Mesodermal cell (in vitro differentiated cells): ENCODE measurements around the gene SLAIN2.

Experiments used
- H3K27ac ChIP-seq: 2 replicates; pipeline ENCODE4 v1.7.0; 2013; ENCODE audit warnings: mild to moderate bottlenecking, low read depth, low read length, moderate library complexity; ENCODE audit not compliant: severe bottlenecking
- H3K36me3 ChIP-seq: 2 replicates; pipeline ENCODE4 v1.7.1; 2013; ENCODE audit warnings: mild to moderate bottlenecking, low read length, moderate library complexity; ENCODE audit not compliant: control insufficient read depth, insufficient read depth
- H3K4me1 ChIP-seq: one replicate; pipeline ENCODE4 v1.7.1; 2013; ENCODE audit warnings: mild to moderate bottlenecking, low read length; ENCODE audit not compliant: insufficient read depth, control insufficient read depth, poor library complexity, severe bottlenecking
- H3K4me3 ChIP-seq: 2 replicates; pipeline ENCODE4 v1.7.0; 2013; ENCODE audit warnings: low read length, control low read depth, mild to moderate bottlenecking; ENCODE audit not compliant: insufficient read depth, poor library complexity, severe bottlenecking; ENCODE audit errors: extremely low read depth
- H3K9me3 ChIP-seq: 2 replicates; pipeline ENCODE4 v1.7.1; 2013; ENCODE audit warnings: mild to moderate bottlenecking, low read length, moderate library complexity; ENCODE audit not compliant: control insufficient read depth
- WGBS, 2 experiments: methylation state at CpG; one replicate each; pipeline ENCODE4 v1.1.5; 2013; ENCODE audit warnings: missing lambda C conversion rate in 2 of 2; ENCODE audit not compliant: insufficient coverage in 2 of 2; 5-methylcytosine and 5-hydroxymethylcytosine counted together

SLAIN2 gene

DNA sequence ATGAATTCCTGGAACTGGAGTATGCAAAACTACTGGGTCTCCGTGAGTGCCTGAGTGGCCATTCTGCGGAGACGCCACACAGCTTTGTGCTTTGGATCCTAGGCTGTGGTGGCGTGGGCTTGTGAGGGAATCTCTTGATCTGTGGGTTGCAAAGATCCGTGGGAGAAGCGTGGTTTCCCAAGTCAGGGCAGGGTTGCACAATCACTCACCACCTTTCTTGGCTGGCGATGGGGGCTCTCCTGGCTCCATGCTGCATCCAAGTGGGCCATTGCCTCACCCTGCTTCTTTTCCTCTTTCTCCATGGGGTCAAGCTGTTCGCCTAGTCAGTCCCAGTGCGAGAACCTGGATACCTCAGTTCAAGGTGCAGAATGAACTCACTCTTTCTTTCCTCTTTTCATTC is 62.5 kb downstream of the SLAIN2 start:
- no peak overlapping the region for H3K4me3 ChIP-seq
- no peaks in the 10 kb centered on the region for H3K4me1 ChIP-seq

DNA sequence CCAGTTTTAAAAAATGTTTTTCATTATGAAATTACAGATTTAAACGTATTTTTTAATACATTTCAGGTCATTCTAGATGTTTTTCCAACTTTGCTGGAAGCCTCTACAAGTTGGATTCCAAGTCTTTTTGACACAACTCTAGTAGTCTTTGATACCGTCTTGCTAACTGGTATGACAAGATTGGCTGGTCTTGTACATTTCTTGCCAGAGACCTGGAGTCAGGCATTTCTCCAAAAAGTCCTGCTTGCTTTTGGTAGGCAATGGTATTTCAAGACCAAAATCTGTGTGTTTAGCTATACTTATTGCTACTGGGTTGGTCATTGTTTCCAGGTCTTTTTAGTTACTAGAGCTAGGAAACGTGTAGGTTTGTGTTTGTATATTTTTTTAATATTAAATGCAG is 64.6 kb downstream of the SLAIN2 start:
- Histone ChIP-seq H3K36me3 (peaks cover 32% of the 10 kb centered on the region), H3K9me3 (no peaks in the 10 kb centered on the region), H3K27ac (no peak overlapping the region), H3K4me1 (no peaks in the 10 kb centered on the region), H3K4me3 (no peak overlapping the region)
- WGBS, 2 experiments, result 83 to 100% methylated on average over 1 to 2 of the region's 3 CpGs

More for the DNA sequence above, 62.5 kb downstream of the SLAIN2 start:
- Histone ChIP-seq H3K36me3 (peaks cover 26% of the 10 kb centered on the region), H3K9me3 (no peaks in the 10 kb centered on the region), H3K27ac (no peak overlapping the region)
- 93% methylated on average over 7 to 8 of the region's 9 CpGs for WGBS, 2 experiments

DNA sequence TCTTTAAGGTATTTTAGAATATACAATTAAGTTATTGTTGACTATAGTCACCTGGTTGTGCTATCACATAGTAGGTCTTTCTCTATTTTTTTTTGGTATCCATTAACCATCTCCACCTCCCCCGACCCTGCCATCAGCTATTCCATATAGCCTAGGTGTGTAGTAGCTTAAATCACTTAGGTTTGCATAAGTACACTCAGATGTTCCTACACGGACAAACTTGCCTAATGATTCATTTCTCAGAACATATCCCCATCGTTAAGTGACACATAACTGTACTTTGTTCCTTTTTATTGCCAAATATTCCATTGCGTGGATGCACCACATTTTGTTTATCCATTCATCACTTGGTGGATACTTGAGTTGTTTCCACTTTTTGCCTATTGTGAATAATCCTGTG is 67.9 kb downstream of the SLAIN2 start:
- 91 to 100% methylated on average over 2 to 4 of the region's 4 CpGs for WGBS, 2 experiments
- H3K4me1 ChIP-seq, result no peaks in the 10 kb centered on the region
- H3K36me3 ChIP-seq, result peaks cover 16% of the 10 kb centered on the region

DNA sequence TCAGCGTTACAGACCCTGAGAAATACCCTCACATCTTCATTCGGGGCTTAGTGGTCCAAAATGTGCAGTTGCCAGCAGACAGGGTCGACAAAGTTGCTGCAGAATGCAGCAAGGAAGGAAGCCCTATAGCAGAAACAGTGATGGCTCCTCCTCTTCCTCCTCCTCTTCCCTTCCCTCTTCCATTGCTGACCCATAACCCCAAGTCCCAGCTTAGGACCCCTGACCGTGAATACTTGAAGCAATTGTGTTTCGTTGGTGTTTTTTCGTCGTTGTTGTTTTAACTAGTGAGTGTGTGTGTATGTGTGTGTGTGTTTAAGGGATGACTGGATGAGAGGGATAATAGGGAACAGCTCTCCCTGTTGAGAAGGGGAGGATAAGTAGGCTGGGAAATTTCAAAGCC is 69.5 kb downstream of the SLAIN2 start:
- Histone ChIP-seq H3K4me3 (no peak overlapping the region), H3K36me3 (peaks cover 15% of the 10 kb centered on the region), H3K4me1 (no peaks in the 10 kb centered on the region), H3K9me3 (no peaks in the 10 kb centered on the region), H3K27ac (no peak overlapping the region)
- WGBS, 2 experiments, result 80 to 84% methylated on average over 4 to 7 of the region's 7 CpGs

More for the DNA sequence above, 67.9 kb downstream of the SLAIN2 start:
- H3K4me3 ChIP-seq, result no peak overlapping the region
- no peaks in the 10 kb centered on the region for H3K9me3 ChIP-seq
- H3K27ac ChIP-seq, result no peak overlapping the region

DNA sequence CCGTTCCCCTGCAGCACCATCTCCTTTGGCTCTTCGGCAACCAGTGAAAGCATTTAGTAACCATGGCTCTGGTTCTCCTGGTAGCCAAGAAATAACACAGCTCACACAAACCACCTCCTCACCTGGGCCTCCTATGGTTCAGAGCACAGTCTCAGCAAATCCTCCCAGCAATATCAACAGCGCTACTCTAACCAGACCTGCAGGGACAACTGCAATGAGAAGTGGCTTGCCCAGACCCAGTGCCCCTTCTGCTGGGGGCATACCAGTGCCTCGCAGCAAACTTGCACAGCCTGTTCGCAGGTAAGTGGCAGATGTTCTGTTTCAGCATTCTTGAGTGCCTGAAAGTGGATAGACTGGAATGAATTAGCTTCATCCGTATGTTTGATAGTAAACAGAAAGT is 78.8 kb downstream of the SLAIN2 start:
- Histone ChIP-seq H3K4me3 (no peak overlapping the region), H3K36me3 (peaks cover 32% of the 10 kb centered on the region), H3K27ac (no peak overlapping the region), H3K9me3 (no peaks in the 10 kb centered on the region), H3K4me1 (no peaks in the 10 kb centered on the region)
- whole genome bisulfite sequencing, 2 experiments, result 92 to 96% methylated on average over 4 to 5 of the region's 6 CpGs

DNA sequence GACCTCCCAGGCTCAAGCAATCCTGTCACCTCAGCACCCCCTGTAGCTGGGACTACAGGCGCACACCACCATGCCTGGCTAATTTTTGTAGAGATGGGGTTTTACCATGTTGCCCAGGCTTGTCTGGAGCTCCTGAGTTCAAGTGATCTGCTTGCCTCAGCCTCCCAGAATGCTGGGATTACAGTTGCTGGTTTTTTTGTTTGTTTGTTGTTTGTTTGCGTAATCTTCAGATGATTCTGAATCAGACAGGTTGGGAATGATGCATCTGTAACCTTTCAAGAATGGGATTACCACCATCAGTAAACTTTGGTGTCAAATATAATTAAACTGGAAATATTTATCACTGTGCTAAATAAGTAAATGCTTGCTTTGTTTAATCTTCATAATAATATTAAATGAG is 79.8 kb downstream of the SLAIN2 start:
- Histone ChIP-seq H3K4me3 (no peak overlapping the region), H3K4me1 (no peaks in the 10 kb centered on the region), H3K27ac (no peak overlapping the region), H3K36me3 (peaks cover 32% of the 10 kb centered on the region), H3K9me3 (no peaks in the 10 kb centered on the region)
- 100% methylated on average over 1 of the region's 2 CpGs for WGBS, 2 experiments

DNA sequence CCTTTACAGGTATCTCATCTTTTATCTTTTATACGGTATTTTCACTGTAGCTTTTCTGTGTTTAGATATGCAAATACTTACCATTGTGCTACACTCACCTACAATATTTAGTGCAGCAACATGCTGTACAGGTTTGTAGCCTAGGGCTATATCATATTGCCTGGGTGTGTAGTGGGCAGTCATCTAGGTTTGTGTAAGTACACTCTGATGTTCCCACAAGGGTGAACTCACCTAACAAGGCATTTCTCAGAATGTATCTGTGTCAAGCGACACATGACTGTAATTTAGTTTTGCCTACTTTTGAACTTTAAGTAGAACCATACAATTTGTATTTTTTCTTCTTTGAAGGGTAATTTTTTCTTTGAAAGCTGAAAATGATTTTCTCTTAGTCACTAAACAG is 87.6 kb downstream of the SLAIN2 start:
- Histone ChIP-seq H3K36me3 (peaks cover 8% of the 10 kb centered on the region), H3K4me1 (no peaks in the 10 kb centered on the region), H3K4me3 (no peak overlapping the region), H3K9me3 (no peaks in the 10 kb centered on the region), H3K27ac (no peak overlapping the region)
- no CpG with 5 or more reads among the region's 2 CpGs for WGBS, 2 experiments

DNA sequence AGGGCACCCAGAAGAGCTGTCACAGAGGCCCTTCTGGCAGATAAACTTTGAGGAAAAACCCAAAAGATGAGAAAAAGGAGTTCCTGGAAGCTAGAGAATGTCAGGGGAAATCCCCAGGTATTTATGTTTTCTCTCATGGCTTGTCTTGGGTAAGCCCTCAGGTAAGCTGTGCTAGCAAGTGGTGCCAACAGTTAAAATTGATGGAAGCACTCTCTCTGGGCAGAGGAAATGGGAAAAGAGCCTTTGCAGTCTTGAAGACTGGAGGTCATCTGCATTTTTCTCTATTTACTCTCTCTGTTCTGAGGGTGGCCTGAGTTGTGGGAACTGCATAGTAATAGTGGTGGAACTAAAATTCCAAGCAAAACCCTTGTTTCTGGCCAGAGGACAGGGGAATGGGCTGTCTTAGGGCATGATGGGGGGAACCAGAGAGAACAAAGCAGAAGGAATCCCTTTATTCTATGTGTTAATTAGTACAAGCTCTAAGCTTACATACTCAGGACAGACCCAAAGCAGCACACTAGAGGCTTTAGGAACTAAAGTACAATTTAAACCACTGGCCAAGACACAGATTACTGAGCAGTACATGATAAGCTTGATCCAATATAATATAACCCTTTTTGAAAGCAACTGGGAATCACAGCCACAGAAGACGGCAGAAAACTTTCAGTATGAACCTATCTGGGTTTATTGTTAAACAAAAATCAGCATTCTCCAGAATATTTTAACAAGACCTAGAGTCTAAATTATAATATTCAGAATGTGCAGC is 88.6 kb downstream of the SLAIN2 start:
- Histone ChIP-seq H3K27ac (no peak overlapping the region), H3K4me3 (no peak overlapping the region), H3K9me3 (no peaks in the 10 kb centered on the region), H3K4me1 (no peaks in the 10 kb centered on the region), H3K36me3 (peaks cover 8% of the 10 kb centered on the region)
- 100% methylated on average over 1 of the region's 1 CpG; no CpG with 5 or more reads in 1 of the 2 experiments for WGBS, 2 experiments

DNA sequence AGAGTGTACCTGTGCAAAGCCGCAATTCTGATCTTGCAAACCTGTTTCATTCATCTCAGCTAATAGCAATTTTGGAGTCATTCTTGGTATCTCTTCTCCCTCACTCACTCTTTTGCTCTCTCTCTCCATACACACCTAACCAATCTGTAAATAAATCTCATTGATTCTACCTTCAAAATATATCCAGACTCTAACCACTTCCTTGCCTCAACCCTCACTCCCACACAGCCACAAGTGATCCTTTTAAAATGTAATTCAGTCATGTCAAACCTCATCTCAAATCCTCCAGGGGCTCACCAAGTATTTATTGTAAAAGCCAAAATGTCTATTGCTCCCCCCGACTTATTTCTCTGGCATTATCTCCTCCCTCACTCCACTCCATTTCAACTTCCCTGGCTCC is 90.1 kb downstream of the SLAIN2 start:
- 77 to 100% methylated on average over 2 of the region's 2 CpGs for WGBS, 2 experiments
- Histone ChIP-seq H3K27ac (no peak overlapping the region), H3K36me3 (peaks cover 8% of the 10 kb centered on the region), H3K4me1 (no peaks in the 10 kb centered on the region), H3K4me3 (no peak overlapping the region), H3K9me3 (no peaks in the 10 kb centered on the region)

DNA sequence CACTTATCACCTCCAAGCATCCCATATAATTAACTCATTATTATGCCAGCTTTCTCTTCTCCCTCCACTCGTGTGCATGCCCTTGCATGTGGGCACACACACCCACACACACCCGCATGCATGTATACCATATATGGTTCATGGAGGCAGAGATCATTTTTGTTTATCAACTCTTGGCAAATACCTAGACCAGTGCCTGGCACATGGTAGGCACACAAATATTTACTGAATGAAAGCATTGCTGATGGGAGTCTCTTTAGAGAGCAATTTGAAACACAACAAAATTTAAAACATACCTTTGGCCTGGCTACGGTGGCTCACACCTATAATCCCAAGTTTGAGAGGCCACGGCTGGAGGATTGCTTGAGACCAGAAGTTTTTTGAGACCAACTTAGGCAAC is 90.7 kb downstream of the SLAIN2 start:
- H3K4me3 ChIP-seq, result no peak overlapping the region
- H3K4me1 ChIP-seq, result no peaks in the 10 kb centered on the region
- WGBS, 2 experiments, result 60 to 93% methylated on average over 1 to 3 of the region's 4 CpGs
- H3K9me3 ChIP-seq, result no peaks in the 10 kb centered on the region
- H3K36me3 ChIP-seq, result peaks cover 8% of the 10 kb centered on the region
- no peak overlapping the region for H3K27ac ChIP-seq

DNA sequence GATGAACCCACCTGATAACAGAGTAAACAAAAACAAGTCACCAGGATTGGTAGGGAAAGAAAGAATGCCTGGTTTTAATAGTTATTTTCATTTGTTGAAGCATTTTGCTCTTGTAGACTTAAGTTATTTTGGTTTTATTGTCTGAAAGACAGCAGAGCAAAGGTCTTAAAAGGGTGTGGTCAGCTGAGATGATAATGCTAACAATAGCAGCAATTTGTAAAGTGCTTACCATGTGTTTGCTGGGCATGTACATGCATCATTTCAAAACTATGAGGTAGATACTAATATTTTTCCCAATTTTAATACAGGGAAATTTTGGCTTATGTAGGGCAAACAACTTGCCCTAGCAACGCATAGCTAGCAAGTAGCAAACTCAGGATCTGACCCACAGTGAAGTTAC is 95.0 kb downstream of the SLAIN2 start:
- Histone ChIP-seq H3K9me3 (no peaks in the 10 kb centered on the region), H3K36me3 (no peaks in the 10 kb centered on the region), H3K4me3 (no peak overlapping the region), H3K4me1 (peaks cover 8% of the 10 kb centered on the region), H3K27ac (no peak overlapping the region)
- WGBS, 2 experiments, result 100% methylated on average over 1 of the region's 1 CpG; no CpG with 5 or more reads in 1 of the 2 experiments
